Measurements from ENCODE around the gene PPIE. TPM values are rescaled to one million over a fixed set of nuclear protein-coding genes. Genes with fewer than 3 reads are reported as not detected.

PPIE gene
- polyA plus RNA-seq, 1 of the 3 experiments (the other 2 are of a cell fraction): 78.4 TPM

GRCh38 chr1:39713557-39713956 is 25.1 kb upstream of the PPIE start:
- Histone ChIP-seq H2AFZ (ENCODE audit: low read depth) (no peak overlapping the region), H3F3A (replicated peaks; ENCODE audit: insufficient read depth) (no peaks in the 10 kb centered on the region), H3K79me2 (ENCODE audit: insufficient read depth) (no peaks in the 10 kb centered on the region), H3K27me3 (ENCODE audit: insufficient read depth) (peaks cover 25% of the 10 kb centered on the region), H3K9ac (no peak overlapping the region), H3K36me3 (replicated peaks in 1 of 2; ENCODE audit: control insufficient read depth in 1 of 2, insufficient read depth in 2 of 2, low read length in 1 of 2) (no peaks in the 10 kb centered on the region), H3K9me2 (no peaks in the 10 kb centered on the region), H3K9me3 (no peaks in the 10 kb centered on the region), H4K20me1 (ENCODE audit: insufficient read depth) (no peaks in the 10 kb centered on the region), H3K27ac (ENCODE audit: low read depth in 2 of 2, low read length in 1 of 2) (no peak overlapping the region), H3K4me1 (ENCODE audit: control insufficient read depth in 1 of 2, insufficient read depth in 2 of 2, low read depth in 1 of 2, low read length in 1 of 2) (peaks cover 0 to 2% of the 10 kb centered on the region in 2 experiments; a peak in 1 of 4 replicates), H3K4me2 (no peak overlapping the region), H3K4me3 (ENCODE audit: low read depth in 2 of 2, low read length in 1 of 2) (no peak overlapping the region)
- no peak for TF ChIP-seq MXI1 (IDR thresholded peaks at IDR 0.05; ENCODE audit: low read depth, low read length)
- TF ChIP-seq USF2 (IDR thresholded peaks at IDR 0.05; ENCODE audit: borderline replicate concordance, low read depth, low read length): no peak
- TF ChIP-seq, protein P1, sequence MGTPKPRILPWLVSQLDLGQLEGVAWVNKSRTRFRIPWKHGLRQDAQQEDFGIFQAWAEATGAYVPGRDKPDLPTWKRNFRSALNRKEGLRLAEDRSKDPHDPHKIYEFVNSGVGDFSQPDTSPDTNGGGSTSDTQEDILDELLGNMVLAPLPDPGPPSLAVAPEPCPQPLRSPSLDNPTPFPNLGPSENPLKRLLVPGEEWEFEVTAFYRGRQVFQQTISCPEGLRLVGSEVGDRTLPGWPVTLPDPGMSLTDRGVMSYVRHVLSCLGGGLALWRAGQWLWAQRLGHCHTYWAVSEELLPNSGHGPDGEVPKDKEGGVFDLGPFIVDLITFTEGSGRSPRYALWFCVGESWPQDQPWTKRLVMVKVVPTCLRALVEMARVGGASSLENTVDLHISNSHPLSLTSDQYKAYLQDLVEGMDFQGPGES (IDR thresholded peaks at IDR 0.05; ENCODE audit: low read depth, low read length): no peak
- TF ChIP-seq TAF1 (IDR thresholded peaks at IDR 0.05; ENCODE audit: borderline replicate concordance, low read depth, low read length): no peak
- TF ChIP-seq FOSL2 (IDR thresholded peaks at IDR 0.05; ENCODE audit: borderline replicate concordance, low read depth): no peak
- no peak for TF ChIP-seq GABPA (IDR thresholded peaks at IDR 0.05; ENCODE audit: low read depth)
- no peak for TF ChIP-seq EZH2phosphoT487 (IDR thresholded peaks at IDR 0.05; ENCODE audit: borderline replicate concordance, low read depth)
- TF ChIP-seq EP300 (IDR thresholded peaks at IDR 0.05; ENCODE audit: borderline replicate concordance in 1 of 2, low read depth in 1 of 2, low read length in 1 of 2): no peak
- TF ChIP-seq RAD21 (IDR thresholded peaks at IDR 0.05; ENCODE audit: low read length): no peak
- TF ChIP-seq USF1 (IDR thresholded peaks at IDR 0.05; ENCODE audit: borderline replicate concordance, low read depth): no peak
- TF ChIP-seq RCOR1 (IDR thresholded peaks at IDR 0.05; ENCODE audit: low read length): no peak
- TF ChIP-seq NFIC (IDR thresholded peaks at IDR 0.05; ENCODE audit: borderline replicate concordance): no peak
- TF ChIP-seq CHD2 (IDR thresholded peaks at IDR 0.05; ENCODE audit: low read length, partially characterized antibody): no peak
- no peak for TF ChIP-seq SMC3 (IDR thresholded peaks at IDR 0.05; ENCODE audit: low read depth, low read length)
- ChIA-PET POLR2A (no interaction called here), CTCF (interaction anchor here (1.0 to 5.0 kb wide), 5 partner anchors 12 to 108 kb away, joined by 3 to 30 read pairs (median 11); no protein-coding TSS in a partner anchor)
- WGBS (ENCODE audit: low lambda C conversion rate): 96% methylated on average over 4 of the region's 5 CpGs
- no peak for DNase-seq

- POLR2A ChIA-PET: no interaction called here
- TF ChIP-seq EZH2phosphoT487 (IDR thresholded peaks at IDR 0.05; ENCODE audit: borderline replicate concordance, low read depth): no peak
- no peak for TF ChIP-seq GABPA (IDR thresholded peaks at IDR 0.05; ENCODE audit: low read depth)
- no peak for TF ChIP-seq ELF1 (IDR thresholded peaks at IDR 0.05)
- no peak for TF ChIP-seq TCF12 (IDR thresholded peaks at IDR 0.05)
- no peak for TF ChIP-seq RCOR1 (IDR thresholded peaks at IDR 0.05; ENCODE audit: low read length)
- no peak for TF ChIP-seq FOXM1 (IDR thresholded peaks at IDR 0.05; ENCODE audit: low read depth)
- TF ChIP-seq CHD2 (IDR thresholded peaks at IDR 0.05; ENCODE audit: low read length, partially characterized antibody): no peak
- TF ChIP-seq POLR2AphosphoS5 (IDR thresholded peaks at IDR 0.05; ENCODE audit: low read depth, low read length): no peak
- TF ChIP-seq SIN3A (IDR thresholded peaks at IDR 0.05; ENCODE audit: borderline replicate concordance, low read depth, low read length): no peak
- no peak for TF ChIP-seq SMC3 (IDR thresholded peaks at IDR 0.05; ENCODE audit: low read depth, low read length)
- no peak for TF ChIP-seq RXRA (IDR thresholded peaks at IDR 0.05; ENCODE audit: borderline replicate concordance, low read depth)
- TF ChIP-seq FOXJ3 (CRISPR knock-in tag; IDR thresholded peaks at IDR 0.05): no peak
- TF ChIP-seq EP300 (IDR thresholded peaks at IDR 0.05; ENCODE audit: borderline replicate concordance in 1 of 2, low read depth in 1 of 2, low read length in 1 of 2): no peak
- TF ChIP-seq, protein P2, sequence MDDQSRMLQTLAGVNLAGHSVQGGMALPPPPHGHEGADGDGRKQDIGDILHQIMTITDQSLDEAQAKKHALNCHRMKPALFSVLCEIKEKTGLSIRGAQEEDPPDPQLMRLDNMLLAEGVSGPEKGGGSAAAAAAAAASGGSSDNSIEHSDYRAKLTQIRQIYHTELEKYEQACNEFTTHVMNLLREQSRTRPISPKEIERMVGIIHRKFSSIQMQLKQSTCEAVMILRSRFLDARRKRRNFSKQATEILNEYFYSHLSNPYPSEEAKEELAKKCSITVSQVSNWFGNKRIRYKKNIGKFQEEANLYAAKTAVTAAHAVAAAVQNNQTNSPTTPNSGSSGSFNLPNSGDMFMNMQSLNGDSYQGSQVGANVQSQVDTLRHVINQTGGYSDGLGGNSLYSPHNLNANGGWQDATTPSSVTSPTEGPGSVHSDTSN (IDR thresholded peaks at IDR 0.05): no peak
- no peak for TF ChIP-seq MEF2A (IDR thresholded peaks at IDR 0.05; ENCODE audit: borderline replicate concordance, low read depth)
- TF ChIP-seq TAF1 (IDR thresholded peaks at IDR 0.05; ENCODE audit: borderline replicate concordance, low read depth, low read length): no peak
- no peak for TF ChIP-seq YY1 (IDR thresholded peaks at IDR 0.05; ENCODE audit: low read depth)
- TF ChIP-seq NRF1 (IDR thresholded peaks at IDR 0.05; ENCODE audit: low read depth, low read length): no peak
Measured at GRCh38 chr1:39717809-39718208, 20.9 kb upstream of the PPIE start.

More at GRCh38 chr1:39717809-39718208, 20.9 kb upstream of the PPIE start:
- Histone ChIP-seq H3K9me3 (no peaks in the 10 kb centered on the region), H3K36me3 (replicated peaks in 1 of 2; ENCODE audit: control insufficient read depth in 1 of 2, insufficient read depth in 2 of 2, low read length in 1 of 2) (no peaks in the 10 kb centered on the region), H3F3A (replicated peaks; ENCODE audit: insufficient read depth) (no peaks in the 10 kb centered on the region), H3K4me2 (no peak overlapping the region), H3K27ac (ENCODE audit: low read depth in 2 of 2, low read length in 1 of 2) (no peak overlapping the region), H3K27me3 (ENCODE audit: insufficient read depth) (peaks cover 20% of the 10 kb centered on the region; the same call in 1 of the 2 replicates), H3K9ac (no peak overlapping the region), H3K9me2 (no peaks in the 10 kb centered on the region), H2AFZ (ENCODE audit: low read depth) (no peak overlapping the region), H3K4me1 (ENCODE audit: control insufficient read depth in 1 of 2, insufficient read depth in 2 of 2, low read depth in 1 of 2, low read length in 1 of 2) (peaks cover 0 to 2% of the 10 kb centered on the region in 2 experiments; a peak in 1 of 4 replicates), H3K4me3 (ENCODE audit: low read depth in 2 of 2, low read length in 1 of 2) (no peak overlapping the region), H3K79me2 (ENCODE audit: insufficient read depth) (no peaks in the 10 kb centered on the region), H4K20me1 (ENCODE audit: insufficient read depth) (no peaks in the 10 kb centered on the region)
- DNase-seq: no peak
- 41% methylated on average over 6 of the region's 6 CpGs for WGBS (ENCODE audit: low lambda C conversion rate)
- CTCF ChIA-PET: interaction anchor here (1.7 to 3.5 kb wide), 7 partner anchors 15 to 526 kb away, joined by 5 to 49 read pairs (median 18); no protein-coding TSS in a partner anchor

Data from SK-N-SH (cell line).